HepG2 (cell line): ENCODE data around the gene TMTC4. TPM values are rescaled to one million over a fixed set of nuclear protein-coding genes. Genes with fewer than 3 reads are reported as not detected.

Experiments
- ZBTB33 ChIP-seq: sonication (generic); formaldehyde crosslinking; IDR thresholded peaks from 2 replicates; pipeline ENCODE4 v1.4.0; 2020; ENCODE audit warnings: missing genetic modification reagents
- ZNF318 ChIP-seq: sonication (generic); formaldehyde crosslinking; IDR thresholded peaks from 2 replicates; pipeline ENCODE4 v1.4.0; 2020; ENCODE audit warnings: mild to moderate bottlenecking, missing genetic modification reagents
- ZNF34 ChIP-seq: sonication (generic); formaldehyde crosslinking; IDR thresholded peaks from 2 replicates; pipeline ENCODE4 v1.4.0; 2020; ENCODE audit warnings: mild to moderate bottlenecking, missing genetic modification reagents, borderline replicate concordance
- ZNF501 ChIP-seq: sonication (generic); formaldehyde crosslinking; IDR thresholded peaks from 2 replicates; pipeline ENCODE4 v1.5.1; 2020; ENCODE audit warnings: mild to moderate bottlenecking, moderate library complexity, missing genetic modification reagents
- polyA plus RNA-seq, 8 experiments: library from polyadenylated mRNA; depleted of rRNA in 3 of 8; stranded (reverse) in 7 of 8; unstranded in 1 of 8; fragments of >200 nt; fragmentation: Illumina TruSeq in 4 of 8; extraction: Trizol in 4 of 8; gene quantifications; 2 replicates each; pipeline versions ENCODE4 v1.2.1 to v1.2.3, GENCODE V29; 2011 to 2016; ENCODE audit warnings: low read depth in 4 of 8, missing spikeins in 1 of 8, mixed read lengths in 1 of 8; ENCODE audit not compliant: insufficient read depth in 1 of 8
- total RNA-seq, 5 experiments: library from RNA; depleted of rRNA; stranded (reverse); fragments of >200 nt; fragmentation: Illumina TruSeq; extraction: Trizol; gene quantifications; 2 replicates each; pipeline ENCODE4 v1.2.3, GENCODE V29; 2016; ENCODE audit warnings: low read depth in 1 of 5

Gene TMTC4
- total and polyA plus RNA-seq, 2 of the 13 experiments (the other 11 are each of a cell fraction or from before 2014, with no cell fraction given): 16.0 to 22.6 TPM

- TF ChIP-seq ZNF318 (CRISPR knock-in tag): no peak
- 0 out of 2 replicates have a peak, but pooled peaks have one; percentile 24 for TF ChIP-seq ZBTB33 (CRISPR knock-in tag)
- TF ChIP-seq ZNF501 (CRISPR knock-in tag): peak; percentile 43; the same call in 1 of the 2 replicates
- TF ChIP-seq ZNF34 (CRISPR knock-in tag): no peak
Measured at GRCh38 chr13:100722517-100722916, 47.9 kb upstream of the TMTC4 start (continued).
